Ureter (tissue), 1 donor: ENCODE data around the gene GPATCH8. TPM values are rescaled to one million over a fixed set of nuclear protein-coding genes. Genes with fewer than 3 reads are reported as not detected.
A peak's percentile ranks its signal among the peaks of the same experiment; 100 is the strongest.
"Not testable (repeated sequence)": the region's sequence is repeated elsewhere in the genome, so short reads cannot be mapped to it uniquely, and the experiment has no call there.

Experiments
- DNase-seq: peaks from one replicate; pipeline ENCODE4 v3.0.0-alpha.2; 2020; ENCODE audit warnings: low spot score
- total RNA-seq: library from RNA; stranded (reverse); gene quantifications from one replicate; pipeline ENCODE4 v1.2.4, GENCODE V29; 2023
- donor health status: DM: yes; HTN: yes; CAD: no.

Gene GPATCH8
- total RNA-seq, 1 donor from 2014 or later = 66.5 TPM

- DNase-seq = no peak
These were observed 23.9 kb upstream of the GPATCH8 start for GRCh38 chr17:44527102-44527501.

GRCh38 chr17:44523672-44523972, 20.4 kb upstream of the GPATCH8 start:
- no peak for DNase-seq

DNA sequence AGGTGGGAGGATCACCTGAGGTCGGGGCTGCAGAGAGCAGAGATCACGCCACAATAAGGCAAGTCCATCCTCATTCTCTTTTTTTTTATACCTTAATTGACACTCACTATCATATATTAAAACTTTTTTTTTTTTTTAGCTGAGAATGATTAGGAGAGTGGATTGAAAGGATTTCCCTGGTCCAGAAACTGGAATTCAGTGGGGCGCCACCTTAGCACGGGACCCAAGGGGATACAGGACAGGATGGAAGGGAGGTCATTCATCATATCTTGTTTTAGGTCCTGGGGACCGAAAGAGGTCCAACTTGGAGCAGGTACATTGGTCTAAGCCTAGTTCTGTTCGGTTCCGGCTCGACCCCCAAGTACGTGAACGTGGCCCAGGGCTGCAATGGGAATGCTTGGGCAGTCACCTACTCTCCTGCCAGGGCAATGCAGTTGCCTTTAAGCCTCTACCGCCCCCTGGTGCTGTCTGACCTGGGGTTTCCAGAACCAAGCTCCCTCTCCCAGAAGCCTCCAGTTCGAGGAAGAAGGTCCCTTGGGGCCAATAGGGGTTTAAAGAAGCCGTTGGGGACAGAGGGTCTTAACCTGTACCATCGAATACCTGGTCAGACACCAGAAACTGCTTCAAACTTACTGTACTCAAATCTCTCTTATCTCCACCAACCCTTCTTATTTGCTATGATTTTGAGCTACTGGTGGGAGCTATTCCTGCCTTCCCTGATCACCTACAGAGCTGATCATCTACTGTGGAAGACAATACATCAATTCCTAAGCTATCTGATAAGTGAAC, 19.9 kb upstream of the GPATCH8 start:
- peak; percentile 78 for DNase-seq

- no peak for DNase-seq
These were observed 14.8 kb upstream of the GPATCH8 start for GRCh38 chr17:44518032-44518431.

- not testable (repeated sequence) for DNase-seq
These were observed 8.3 kb upstream of the GPATCH8 start for GRCh38 chr17:44511241-44512134.

- not testable (repeated sequence) for DNase-seq
These were observed 3.9 kb upstream of the GPATCH8 start for GRCh38 chr17:44506939-44507604.

- peak; percentile 48 for DNase-seq
These were observed 534 bp downstream of the GPATCH8 start for GRCh38 chr17:44502598-44503146.

GRCh38 chr17:44501866-44502375, 1.3 kb downstream of the GPATCH8 start:
- no peak for DNase-seq

DNA sequence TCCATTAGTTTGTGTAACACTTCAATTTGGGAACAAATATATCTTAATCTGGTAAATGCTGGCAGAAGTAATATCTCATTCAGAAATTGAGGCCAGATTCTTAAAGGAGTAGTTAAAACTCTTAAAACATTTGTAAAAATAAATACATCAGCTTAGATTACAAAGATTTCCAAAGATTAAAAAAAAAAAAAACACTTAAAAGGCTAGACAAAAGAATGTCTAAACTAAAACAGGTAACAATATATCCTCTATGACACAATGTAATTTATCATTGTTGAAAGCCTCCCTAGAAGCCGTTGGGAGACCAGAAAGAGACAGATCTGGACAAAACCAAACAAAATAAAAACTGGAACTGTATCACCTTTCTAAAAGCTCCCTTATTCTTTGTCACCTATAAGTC, 3.5 kb downstream of the GPATCH8 start:
- no peak for DNase-seq

- no peak for DNase-seq
These were observed 6.4 kb downstream of the GPATCH8 start for GRCh38 chr17:44496815-44497214.

DNA sequence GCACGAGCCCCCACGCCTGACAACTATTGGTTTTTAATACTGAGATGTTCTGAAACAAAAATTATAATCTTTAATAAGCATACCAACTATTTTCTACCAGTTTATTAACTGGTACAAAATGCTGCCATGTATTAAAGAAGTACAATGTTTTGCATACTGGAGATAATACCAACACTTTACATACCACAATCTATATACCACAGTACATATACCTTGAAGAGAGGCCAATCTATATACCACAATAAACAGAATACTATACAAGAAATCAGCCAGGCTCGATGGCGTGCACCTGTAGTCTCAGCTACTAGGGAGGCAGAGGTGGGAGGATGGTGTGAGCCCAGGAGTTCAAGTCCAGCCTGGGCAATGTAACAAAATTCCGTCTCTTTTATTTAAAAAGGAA, 9.9 kb downstream of the GPATCH8 start:
- no peak for DNase-seq

- DNase-seq = no peak
These were observed 10.4 kb downstream of the GPATCH8 start for GRCh38 chr17:44492706-44493272.

DNA sequence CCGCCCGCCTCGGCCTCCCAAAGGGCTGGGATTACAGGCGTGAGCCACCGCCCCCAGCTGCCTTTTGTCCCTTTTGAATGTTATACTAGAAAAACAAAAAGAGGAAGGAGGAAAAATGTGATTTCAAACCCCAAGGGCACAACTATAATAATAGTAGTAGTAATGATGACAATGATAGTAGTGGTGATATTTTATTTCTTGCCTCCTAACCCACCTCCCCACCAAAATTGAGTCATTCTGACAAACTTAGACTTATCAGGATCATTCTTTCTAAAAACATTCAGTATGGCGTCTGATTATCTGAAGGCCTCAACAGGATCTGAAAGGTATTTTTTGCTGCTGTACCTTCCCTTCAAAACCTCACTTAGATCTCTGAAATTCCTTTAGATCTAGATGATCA, 13.6 kb downstream of the GPATCH8 start:
- DNase-seq = no peak

DNA sequence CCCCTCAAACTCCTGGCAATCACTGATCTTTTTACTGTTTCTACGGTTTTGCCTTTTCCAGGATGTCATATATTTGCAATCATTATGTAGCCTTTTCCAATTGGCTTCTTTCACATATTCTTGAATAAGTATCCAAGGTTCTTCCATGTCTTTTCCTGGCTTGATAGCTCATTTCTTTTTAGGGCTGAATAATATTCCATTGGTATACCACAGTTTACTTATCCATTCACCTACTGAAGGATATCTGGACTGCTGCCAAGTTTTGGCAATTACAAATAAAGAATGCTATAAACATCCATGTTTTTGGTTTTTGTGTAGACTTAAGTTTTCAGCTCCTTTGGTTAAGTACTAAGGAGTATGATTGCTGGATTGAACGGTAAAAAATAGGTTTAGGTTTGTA, 16.0 kb downstream of the GPATCH8 start:
- no peak for DNase-seq

DNA sequence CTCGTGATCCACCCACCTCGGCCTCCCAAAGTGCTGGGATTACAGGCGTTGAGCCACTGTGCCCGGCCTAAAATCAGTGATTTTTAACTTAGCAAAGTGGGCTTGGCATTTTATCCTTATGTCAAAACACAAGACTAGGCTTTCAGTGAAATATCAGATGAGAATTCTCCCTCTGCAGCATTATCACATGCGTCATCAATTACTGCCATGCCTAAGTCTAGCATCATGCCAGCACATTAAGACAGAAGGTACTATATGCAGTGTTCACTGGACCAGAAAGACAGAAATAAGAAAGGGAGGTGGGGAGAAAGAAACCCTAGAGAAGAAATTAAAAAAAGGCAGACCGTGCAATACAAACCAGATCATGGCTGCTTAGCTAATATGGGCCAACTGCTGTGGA, 29.8 kb downstream of the GPATCH8 start:
- DNase-seq = no peak

GRCh38 chr17:44469676-44470075, 33.5 kb downstream of the GPATCH8 start:
- no peak for DNase-seq

DNA sequence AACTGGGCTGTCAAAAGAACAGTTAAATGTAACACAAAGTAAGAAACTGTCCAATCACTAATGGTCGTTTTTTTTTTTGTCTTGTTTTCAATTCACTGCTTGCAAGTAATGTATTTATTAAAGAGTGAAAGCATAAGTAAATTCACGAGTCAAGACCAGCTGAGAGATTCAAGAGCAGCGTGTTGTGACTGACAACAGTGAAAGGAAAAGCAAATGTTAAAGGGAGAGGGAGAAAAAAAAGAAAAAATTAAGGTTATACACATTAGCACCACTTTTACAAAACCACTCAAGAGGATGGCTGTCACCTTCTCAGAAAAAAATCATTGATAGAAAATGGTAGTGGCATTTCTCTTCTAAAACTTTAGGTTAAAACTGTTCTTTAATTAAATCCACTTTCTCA, 36.1 kb downstream of the GPATCH8 start:
- DNase-seq = no peak

- no peak for DNase-seq
These were observed 36.9 kb downstream of the GPATCH8 start for GRCh38 chr17:44466339-44466738.

- no peak for DNase-seq
These were observed 37.3 kb downstream of the GPATCH8 start for GRCh38 chr17:44465897-44466296.

DNA sequence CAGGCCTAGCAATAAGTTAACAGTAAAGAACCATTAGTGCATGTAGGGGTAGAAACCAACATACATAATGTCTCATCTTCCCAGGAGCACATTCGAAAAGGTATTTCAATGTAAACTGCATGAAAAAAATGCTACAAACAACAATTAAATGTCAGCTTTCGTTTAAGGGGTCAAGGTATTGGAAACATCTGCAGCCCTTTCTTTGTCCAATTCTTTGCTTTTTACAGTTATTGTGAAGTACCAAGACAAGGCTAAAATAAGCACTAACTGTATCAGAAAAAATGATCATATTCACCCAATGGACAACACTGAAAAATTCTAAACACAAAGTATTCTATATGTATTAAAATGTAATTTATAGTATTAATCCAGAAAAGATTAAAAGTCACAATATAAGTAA, 37.9 kb downstream of the GPATCH8 start:
- no peak for DNase-seq

GRCh38 chr17:44464037-44464436, 39.2 kb downstream of the GPATCH8 start:
- DNase-seq = no peak

GRCh38 chr17:44451832-44452231, 51.4 kb downstream of the GPATCH8 start:
- no peak for DNase-seq
